Glutamatergic neuron (in vitro differentiated cells): Measurements from ENCODE around the gene SUN2. TPM values are rescaled to one million over a fixed set of nuclear protein-coding genes. Genes with fewer than 3 reads are reported as not detected.

Experiments used
- DNase-seq: peaks from one replicate; pipeline ENCODE4 v3.0.0; 2022
- H3K27ac Mint-ChIP-seq: one replicate; pipeline ENCODE4 v1.8.0; 2020; ENCODE audit warnings: mild to moderate bottlenecking, mixed read lengths, inconsistent platforms; ENCODE audit not compliant: unreplicated experiment
- H3K27me3 Mint-ChIP-seq: one replicate; pipeline ENCODE4 v1.8.0; 2020; ENCODE audit warnings: mild to moderate bottlenecking, moderate library complexity, mixed read lengths, inconsistent platforms; ENCODE audit not compliant: unreplicated experiment
- H3K36me3 Mint-ChIP-seq: one replicate; pipeline ENCODE4 v1.8.0; 2020; ENCODE audit warnings: mild to moderate bottlenecking, mixed read lengths, inconsistent platforms; ENCODE audit not compliant: unreplicated experiment
- H3K4me1 Mint-ChIP-seq: one replicate; pipeline ENCODE4 v1.8.0; 2020; ENCODE audit warnings: mild to moderate bottlenecking, low read depth, mixed read lengths, inconsistent platforms; ENCODE audit not compliant: unreplicated experiment
- H3K4me3 Mint-ChIP-seq: one replicate; pipeline ENCODE4 v1.8.0; 2020; ENCODE audit warnings: mild to moderate bottlenecking, mixed read lengths, inconsistent platforms; ENCODE audit not compliant: unreplicated experiment
- H3K9me3 Mint-ChIP-seq: one replicate; pipeline ENCODE4 v1.8.0; 2020; ENCODE audit warnings: mild to moderate bottlenecking, moderate library complexity, mixed read lengths, inconsistent platforms; ENCODE audit not compliant: unreplicated experiment
- CTCF ChIP-seq: fragments of 200-600 bp; sonication (generic); IDR thresholded peaks from one replicate; pipeline ENCODE4 v1.5.0; 2021; ENCODE audit not compliant: partially characterized antibody, unreplicated experiment
- total RNA-seq: library from RNA; stranded (reverse); fragmentation: NEBNext Ultra II Directional; extraction: Animal tissue kit (Norgen Biotek cat#: 25700); gene quantifications from one replicate; pipeline ENCODE4 v1.2.1, GENCODE V29; 2021; ENCODE audit not compliant: unreplicated experiment

Gene SUN2
- total RNA-seq, 1 donor from 2014 or later = 174 TPM

GRCh38 chr22:38735126-38735464 lies 20.7 kb downstream of the SUN2 start:
- no peak overlapping the region for H3K27ac Mint-ChIP-seq
- peaks cover 10% of the 10 kb centered on the region for H3K27me3 Mint-ChIP-seq
- H3K4me3 Mint-ChIP-seq = no peak overlapping the region
- H3K4me1 Mint-ChIP-seq = peaks cover 19% of the 10 kb centered on the region
- H3K36me3 Mint-ChIP-seq = no peaks in the 10 kb centered on the region
- no peak for TF ChIP-seq CTCF
- DNase-seq = no peak
- peaks cover 14% of the 10 kb centered on the region for H3K9me3 Mint-ChIP-seq

GRCh38 chr22:38734421-38735100 lies 21.2 kb downstream of the SUN2 start:
- Mint-ChIP-seq H3K9me3 (peaks cover 14% of the 10 kb centered on the region), H3K4me3 (no peak overlapping the region), H3K27ac (peak overlapping the region; percentile 48), H3K27me3 (peaks cover 10% of the 10 kb centered on the region), H3K36me3 (no peaks in the 10 kb centered on the region), H3K4me1 (peaks cover 20% of the 10 kb centered on the region)
- DNase-seq = no peak
- no peak for TF ChIP-seq CTCF

GRCh38 chr22:38733724-38734381 lies 21.9 kb downstream of the SUN2 start:
- Mint-ChIP-seq H3K9me3 (peaks cover 14% of the 10 kb centered on the region), H3K4me3 (no peak overlapping the region), H3K27me3 (peaks cover 10% of the 10 kb centered on the region), H3K27ac (peak overlapping the region; percentile 83), H3K4me1 (peaks cover 20% of the 10 kb centered on the region), H3K36me3 (no peaks in the 10 kb centered on the region)
- TF ChIP-seq CTCF = no peak
- no peak for DNase-seq

GRCh38 chr22:38733329-38733723 lies 22.5 kb downstream of the SUN2 start:
- H3K36me3 Mint-ChIP-seq = no peaks in the 10 kb centered on the region
- H3K4me3 Mint-ChIP-seq = peak overlapping the region; percentile 52
- H3K9me3 Mint-ChIP-seq = peaks cover 14% of the 10 kb centered on the region
- peaks cover 10% of the 10 kb centered on the region for H3K27me3 Mint-ChIP-seq
- H3K27ac Mint-ChIP-seq = peak overlapping the region; percentile 83
- H3K4me1 Mint-ChIP-seq = peaks cover 20% of the 10 kb centered on the region
- peak; percentile 82 for DNase-seq
- peak; percentile 87 for TF ChIP-seq CTCF

GRCh38 chr22:38732251-38732815 lies 23.5 kb downstream of the SUN2 start:
- H3K4me1 Mint-ChIP-seq = peaks cover 20% of the 10 kb centered on the region
- no peaks in the 10 kb centered on the region for H3K36me3 Mint-ChIP-seq
- DNase-seq = no peak
- H3K4me3 Mint-ChIP-seq = no peak overlapping the region
- peaks cover 4% of the 10 kb centered on the region for H3K27me3 Mint-ChIP-seq
- H3K27ac Mint-ChIP-seq = no peak overlapping the region
- peaks cover 14% of the 10 kb centered on the region for H3K9me3 Mint-ChIP-seq
- no peak for TF ChIP-seq CTCF
